ENCODE data around the gene ARID2. TPM values are rescaled to one million over a fixed set of nuclear protein-coding genes. Genes with fewer than 3 reads are reported as not detected.

The ARID2 gene
- total RNA-seq, 1 donor from 2014 or later = 30.2 TPM

GRCh38 chr12:45914090-45914489 is 184.6 kb downstream of the ARID2 start:
- no peak for TF ChIP-seq CTCF (IDR thresholded peaks at IDR 0.05)
- Histone ChIP-seq H3K27me3 (no peaks in the 10 kb centered on the region), H3K4me3 (no peak overlapping the region), H3K4me1 (no peaks in the 10 kb centered on the region), H3K9me3 (no peaks in the 10 kb centered on the region), H3K36me3 (peaks cover 12% of the 10 kb centered on the region), H3K27ac (no peak overlapping the region)
- intact Hi-C loops (cut with DNase I) = no loop called here
- ATAC-seq = peak; percentile 41
- no peak for DNase-seq

GRCh38 chr12:45915405-45915804 is 185.9 kb downstream of the ARID2 start:
- no peak for TF ChIP-seq CTCF (IDR thresholded peaks at IDR 0.05)
- ATAC-seq (no peak), DNase-seq (no peak)
- Histone ChIP-seq H3K4me3 (no peak overlapping the region), H3K27me3 (no peaks in the 10 kb centered on the region), H3K9me3 (no peaks in the 10 kb centered on the region), H3K27ac (no peak overlapping the region), H3K4me1 (no peaks in the 10 kb centered on the region), H3K36me3 (peaks cover 13% of the 10 kb centered on the region)
- intact Hi-C loops (cut with DNase I) = no loop called here

- H3K9me3 ChIP-seq = no peaks in the 10 kb centered on the region
- intact Hi-C loops (cut with DNase I) = no loop called here
- ATAC-seq = no peak
These were observed 189.3 kb downstream of the ARID2 start for GRCh38 chr12:45918818-45919217.

GRCh38 chr12:45928309-45928708 is 198.8 kb downstream of the ARID2 start:
- intact Hi-C loops (cut with DNase I) = no loop called here
- no peak overlapping the region for H3K27ac ChIP-seq
- ATAC-seq (peak; percentile 22), DNase-seq (no peak)
- no peaks in the 10 kb centered on the region for H3K4me1 ChIP-seq
- no peaks in the 10 kb centered on the region for H3K9me3 ChIP-seq
- no peak overlapping the region for H3K4me3 ChIP-seq
- peaks cover 98% of the 10 kb centered on the region for H3K36me3 ChIP-seq
- H3K27me3 ChIP-seq = no peaks in the 10 kb centered on the region
- TF ChIP-seq CTCF (IDR thresholded peaks at IDR 0.05) = no peak

More at GRCh38 chr12:45918818-45919217, 189.3 kb downstream of the ARID2 start:
- no peak for TF ChIP-seq CTCF (IDR thresholded peaks at IDR 0.05)
- Histone ChIP-seq H3K36me3 (peaks cover 46% of the 10 kb centered on the region), H3K27me3 (no peaks in the 10 kb centered on the region), H3K4me3 (no peak overlapping the region), H3K4me1 (no peaks in the 10 kb centered on the region), H3K27ac (no peak overlapping the region)
- no peak for DNase-seq

- H3K27ac ChIP-seq = no peak overlapping the region
- no peaks in the 10 kb centered on the region for H3K9me3 ChIP-seq
- no peaks in the 10 kb centered on the region for H3K27me3 ChIP-seq
- no peak for TF ChIP-seq CTCF (IDR thresholded peaks at IDR 0.05)
- intact Hi-C loops (cut with DNase I) = no loop called here
- ATAC-seq (no peak), DNase-seq (no peak)
- H3K4me3 ChIP-seq = no peak overlapping the region
- peaks cover 79% of the 10 kb centered on the region for H3K36me3 ChIP-seq
- H3K4me1 ChIP-seq = no peaks in the 10 kb centered on the region
These were observed 200.9 kb downstream of the ARID2 start for GRCh38 chr12:45930369-45930768.

GRCh38 chr12:45933504-45933903 is 204.0 kb downstream of the ARID2 start:
- Histone ChIP-seq H3K4me3 (no peak overlapping the region), H3K9me3 (no peaks in the 10 kb centered on the region), H3K27ac (no peak overlapping the region), H3K36me3 (peaks cover 54% of the 10 kb centered on the region), H3K27me3 (no peaks in the 10 kb centered on the region), H3K4me1 (no peaks in the 10 kb centered on the region)
- intact Hi-C loops (cut with DNase I) = no loop called here
- ATAC-seq (no peak), DNase-seq (no peak)
- no peak for TF ChIP-seq CTCF (IDR thresholded peaks at IDR 0.05)

Data from upper lobe of right lung (tissue), 1 donor.